Fibroblast of peridontal ligament (primary cell): ENCODE measurements around the gene CCDC85C.

Experiments used
- DNase-seq: peaks from one replicate; pipeline ENCODE4 v3.0.0-alpha.2; 2010; ENCODE audit errors: extremely low read depth

CCDC85C gene

DNA sequence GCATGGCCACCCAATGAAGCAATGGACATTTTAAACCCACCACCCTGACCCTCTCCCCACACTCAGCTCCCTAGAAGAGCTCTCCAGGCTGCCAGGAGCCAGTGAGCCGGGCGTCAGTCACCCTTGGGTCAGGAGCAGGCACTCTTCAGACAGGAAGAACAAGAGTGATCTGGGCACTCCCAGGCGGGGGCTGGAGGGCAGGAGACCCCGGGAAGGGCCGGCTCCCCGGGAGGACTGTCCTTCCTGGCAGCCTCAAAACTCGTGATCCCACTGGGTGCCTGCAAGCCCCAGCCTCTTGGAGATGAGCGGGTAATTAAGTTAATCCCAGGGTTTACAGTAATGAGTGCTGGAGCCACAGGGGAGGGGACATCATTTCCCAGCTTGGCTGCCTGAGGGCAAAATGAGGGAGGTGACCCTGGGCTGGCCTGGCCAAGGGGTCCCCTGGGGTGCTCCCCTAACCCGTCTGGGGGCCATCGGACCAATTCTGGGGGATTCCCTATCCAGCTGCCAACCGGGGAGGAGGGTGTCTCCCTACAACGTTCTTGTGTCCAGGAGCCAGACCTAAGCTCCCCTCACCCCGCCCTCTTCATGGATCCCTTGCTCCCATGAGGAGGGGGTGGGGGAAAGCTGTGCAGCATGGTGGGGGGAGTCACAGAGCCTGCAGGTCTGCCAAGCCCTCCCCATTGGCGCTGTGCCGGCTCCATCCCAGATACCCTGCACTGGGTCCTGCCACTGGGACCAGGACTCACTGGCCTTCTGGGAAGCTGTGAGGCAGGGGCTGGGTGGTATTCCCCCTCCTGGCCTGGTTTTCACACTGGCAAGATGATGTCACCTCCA, 63.6 kb downstream of the CCDC85C start:
- DNase-seq, result no peak

DNA sequence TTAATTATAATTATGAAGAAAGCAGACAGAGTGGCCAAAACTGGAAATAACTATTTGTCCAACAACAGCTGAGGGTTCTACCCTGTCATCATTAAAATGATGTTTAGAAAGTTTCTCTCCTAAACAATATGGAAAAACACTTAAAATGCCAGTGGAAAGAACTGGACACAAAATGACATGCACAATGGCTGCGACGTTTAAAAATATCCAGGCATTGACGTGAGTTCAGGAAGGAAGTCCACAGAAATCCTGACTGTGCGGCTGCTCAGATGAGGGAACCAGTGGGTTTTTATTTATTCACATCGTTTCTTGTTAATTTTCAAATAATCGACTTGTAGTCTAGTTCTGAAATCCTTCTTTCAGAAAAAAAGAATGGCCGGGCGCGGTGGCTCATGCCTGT, 64.5 kb downstream of the CCDC85C start:
- no peak for DNase-seq

DNA sequence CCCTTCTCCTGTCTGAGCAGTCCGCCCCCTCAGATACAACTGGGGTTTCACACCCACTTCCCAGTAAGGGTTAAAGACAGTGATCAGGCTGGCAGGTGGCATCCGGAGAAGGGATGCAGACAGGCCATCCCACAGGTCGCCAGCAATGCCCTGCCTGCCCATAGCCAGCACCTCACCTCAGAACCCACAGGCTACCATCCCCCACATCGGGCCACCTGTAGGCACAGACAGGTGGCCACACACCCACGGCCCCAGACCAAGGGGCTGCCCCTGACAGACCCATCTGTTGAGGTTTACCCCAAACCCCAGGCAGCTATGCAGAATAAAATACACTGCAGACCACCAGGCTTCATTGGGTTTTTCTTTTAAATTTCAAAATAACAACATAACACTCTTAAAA, 65.3 kb downstream of the CCDC85C start:
- DNase-seq, result no peak

DNA sequence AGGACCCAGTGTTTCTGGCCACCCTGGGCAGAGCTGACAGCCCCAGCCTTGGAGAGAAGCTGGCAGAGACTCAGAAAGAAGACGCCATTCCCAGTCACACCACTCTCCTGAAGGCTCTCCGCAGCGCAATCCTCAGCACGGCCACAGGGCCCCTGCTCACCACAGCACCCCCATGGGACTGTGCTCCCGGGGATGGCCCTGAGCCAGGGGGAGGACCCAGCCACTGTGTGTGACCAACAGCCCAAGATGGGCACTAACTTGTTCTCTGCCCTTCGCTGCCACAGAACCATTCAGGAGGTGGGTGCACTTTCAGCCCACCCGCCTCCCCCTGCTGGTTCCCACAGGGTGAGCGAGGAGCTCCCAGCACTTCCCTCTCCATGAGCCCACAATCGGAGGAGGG, 65.7 kb downstream of the CCDC85C start:
- peak; percentile 19 for DNase-seq

DNA sequence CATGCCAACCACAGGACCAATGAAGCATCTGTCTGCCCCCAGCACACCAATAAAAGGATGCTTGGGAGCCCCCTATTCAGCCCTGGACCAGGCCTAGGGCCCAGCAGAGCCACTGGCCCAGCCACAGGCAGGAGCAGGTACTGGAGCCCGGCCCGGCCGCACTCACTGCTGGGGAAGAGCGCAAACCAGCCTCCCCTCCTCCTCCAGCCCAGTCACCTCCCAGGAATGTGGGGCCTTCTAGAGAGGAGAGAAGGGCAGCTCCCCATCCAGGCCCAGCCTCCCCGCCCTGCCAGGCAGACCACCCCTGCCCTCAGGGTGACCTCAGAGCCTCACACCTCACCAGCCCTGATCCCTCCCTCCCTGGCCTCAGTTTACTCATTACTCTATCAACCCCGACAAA, 66.6 kb downstream of the CCDC85C start:
- peak; percentile 55 for DNase-seq

- DNase-seq, result no peak
Measured at GRCh38 chr14:99535908-99536778, 67.9 kb downstream of the CCDC85C start.

DNA sequence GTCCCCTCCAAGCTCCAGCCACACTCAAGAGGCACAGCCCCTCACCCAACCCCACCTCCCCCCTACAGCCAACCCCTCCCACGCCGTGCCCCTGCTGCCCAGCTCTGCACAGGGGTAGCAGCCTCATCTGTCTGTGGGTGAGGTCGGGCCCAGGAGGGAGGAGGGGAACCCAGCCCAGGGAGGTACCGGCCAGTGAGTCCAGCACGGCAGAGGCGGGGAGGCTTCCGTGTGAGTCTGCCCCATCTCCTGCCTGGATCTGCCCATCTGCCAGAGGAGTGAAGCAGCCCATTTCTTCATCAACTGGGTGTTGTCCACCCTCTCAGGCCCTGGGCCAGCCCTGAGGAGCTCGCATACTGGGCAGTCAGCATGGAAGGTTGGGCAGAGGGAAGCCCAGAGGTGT, 68.6 kb downstream of the CCDC85C start:
- DNase-seq, result no peak

GRCh38 chr14:99534863-99535262, 69.1 kb downstream of the CCDC85C start:
- no peak for DNase-seq

GRCh38 chr14:99534333-99534732, 69.7 kb downstream of the CCDC85C start:
- DNase-seq, result no peak

- DNase-seq, result no peak
Measured at GRCh38 chr14:99532310-99532709, 71.7 kb downstream of the CCDC85C start.

DNA sequence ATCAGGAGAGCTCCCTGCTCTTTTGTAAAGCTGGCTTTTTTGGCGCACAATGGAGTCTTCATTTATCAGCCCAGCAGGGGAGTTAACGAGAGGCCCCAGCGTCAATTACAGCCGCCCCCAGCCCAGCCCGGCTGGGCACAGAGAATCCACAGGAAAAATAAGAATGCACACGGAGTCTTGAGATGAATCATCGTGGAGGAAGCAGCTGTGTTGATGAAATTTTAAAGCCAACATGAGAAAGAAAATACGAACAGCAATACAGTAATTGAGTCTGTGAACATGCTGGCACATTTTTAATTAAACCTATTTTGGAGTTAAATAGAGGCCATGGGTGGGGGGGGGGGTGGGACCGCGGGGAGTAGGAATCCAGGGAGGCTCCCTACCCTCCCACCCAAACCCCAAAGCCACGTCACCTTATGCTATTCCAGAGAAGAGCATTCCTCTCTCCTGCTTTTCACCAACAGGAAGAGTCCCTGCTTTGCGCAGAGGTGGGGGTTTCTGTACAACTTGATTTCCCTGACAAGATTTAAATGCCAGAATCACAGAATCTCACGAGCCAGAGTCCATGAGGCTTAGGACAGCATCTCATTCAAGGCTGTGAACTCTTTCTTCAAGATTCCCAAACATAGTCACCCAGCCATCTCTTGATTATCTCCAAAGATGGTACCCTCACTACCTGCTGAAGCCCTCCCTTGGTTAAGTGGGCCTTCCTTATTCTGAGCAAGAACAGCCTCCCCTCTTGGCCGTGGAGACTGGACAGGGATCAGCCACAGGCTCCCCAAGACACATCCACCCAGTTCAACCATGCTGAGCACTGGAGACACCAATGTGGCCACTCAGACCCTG, 72.5 kb downstream of the CCDC85C start:
- peak; percentile 57 for DNase-seq

DNA sequence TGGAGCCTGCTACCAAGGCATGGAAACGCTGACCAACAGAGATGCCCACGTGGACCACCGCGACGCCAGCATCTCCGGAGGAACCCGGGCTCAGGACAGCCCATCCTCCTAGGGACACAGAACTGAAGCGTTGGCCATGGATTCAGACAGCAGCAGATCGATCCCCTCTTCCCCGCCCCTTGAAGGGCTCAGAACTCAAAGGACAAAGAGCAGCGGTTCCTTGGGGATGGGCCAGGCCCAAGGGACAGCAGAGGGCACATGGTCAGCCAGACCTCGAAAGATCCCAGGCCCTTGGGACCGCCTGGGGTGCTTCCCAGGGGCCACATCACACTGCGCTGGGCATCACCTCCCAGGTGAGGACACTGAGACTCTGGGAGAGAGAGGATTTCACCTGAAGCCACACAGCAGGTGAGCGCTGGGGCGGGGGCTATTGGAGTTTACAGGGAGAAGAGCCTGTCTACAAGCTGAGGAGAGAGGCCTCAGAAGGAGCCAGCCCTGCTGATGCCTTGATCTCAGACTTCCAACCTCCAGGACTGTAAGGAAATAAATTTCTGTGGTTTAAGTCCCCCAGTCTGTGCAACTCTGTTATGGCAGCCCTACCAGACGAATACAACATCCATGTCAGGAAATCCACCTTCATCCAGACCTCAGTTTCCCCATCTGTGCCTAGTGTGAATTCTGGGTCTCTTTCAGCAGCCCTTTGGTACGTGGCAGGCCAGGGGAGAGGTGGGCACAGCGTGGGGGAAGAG, 73.4 kb downstream of the CCDC85C start:
- DNase-seq, result no peak

- no peak for DNase-seq
Measured at GRCh38 chr14:99529899-99530298, 74.1 kb downstream of the CCDC85C start.

DNA sequence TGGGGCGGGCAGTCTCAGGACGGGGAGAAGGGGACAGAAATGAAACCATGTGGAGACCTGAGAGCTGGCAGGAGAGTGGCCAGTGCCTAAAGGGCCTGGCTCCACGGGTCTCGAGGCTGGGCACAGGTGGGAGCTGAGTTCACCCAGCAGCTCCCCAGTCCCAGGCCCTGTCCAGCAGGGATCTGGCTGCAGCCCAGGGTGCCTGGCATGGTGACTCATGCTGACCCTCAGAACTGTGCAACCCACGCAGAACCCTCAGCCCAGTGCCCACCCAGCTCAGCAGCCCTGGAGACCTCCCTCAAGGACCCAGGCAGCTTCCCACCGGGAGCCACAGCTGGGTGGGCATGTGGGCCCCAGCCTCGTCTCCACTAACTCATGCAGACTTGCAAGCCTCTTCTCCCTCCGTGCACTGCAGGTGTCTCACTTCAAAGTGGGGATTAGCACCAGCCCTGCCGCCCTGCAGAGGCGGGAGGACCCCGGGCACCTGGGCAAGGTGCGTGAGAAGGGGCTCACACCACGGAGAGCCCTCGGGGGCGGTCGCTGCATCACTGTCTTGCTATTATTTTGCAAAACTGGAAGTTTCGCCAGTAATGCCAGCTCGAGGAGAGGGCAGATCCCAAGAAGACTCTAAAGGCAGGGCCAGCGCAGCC, 76.5 kb downstream of the CCDC85C start:
- no peak for DNase-seq

GRCh38 chr14:99527026-99527425, 77.0 kb downstream of the CCDC85C start:
- no peak for DNase-seq

DNA sequence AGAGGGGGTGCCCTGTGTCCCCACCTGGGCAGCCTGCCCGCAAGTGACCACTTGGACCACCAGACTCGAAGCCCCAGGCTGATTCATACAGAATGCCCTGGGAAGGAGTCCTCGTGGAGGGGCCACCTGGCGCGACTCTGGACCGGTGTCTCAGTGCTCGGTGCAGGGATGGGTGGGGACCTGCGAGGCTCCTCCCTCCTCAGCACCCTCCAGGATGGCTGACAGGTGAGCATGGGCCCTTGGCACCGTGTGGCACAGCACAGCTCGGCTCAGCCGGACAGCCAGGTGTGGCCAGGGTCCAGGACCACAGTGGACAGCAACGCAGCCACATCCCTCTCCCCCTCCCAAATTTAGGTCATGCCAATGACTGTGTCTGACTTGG, 78.3 kb downstream of the CCDC85C start:
- no peak for DNase-seq

DNA sequence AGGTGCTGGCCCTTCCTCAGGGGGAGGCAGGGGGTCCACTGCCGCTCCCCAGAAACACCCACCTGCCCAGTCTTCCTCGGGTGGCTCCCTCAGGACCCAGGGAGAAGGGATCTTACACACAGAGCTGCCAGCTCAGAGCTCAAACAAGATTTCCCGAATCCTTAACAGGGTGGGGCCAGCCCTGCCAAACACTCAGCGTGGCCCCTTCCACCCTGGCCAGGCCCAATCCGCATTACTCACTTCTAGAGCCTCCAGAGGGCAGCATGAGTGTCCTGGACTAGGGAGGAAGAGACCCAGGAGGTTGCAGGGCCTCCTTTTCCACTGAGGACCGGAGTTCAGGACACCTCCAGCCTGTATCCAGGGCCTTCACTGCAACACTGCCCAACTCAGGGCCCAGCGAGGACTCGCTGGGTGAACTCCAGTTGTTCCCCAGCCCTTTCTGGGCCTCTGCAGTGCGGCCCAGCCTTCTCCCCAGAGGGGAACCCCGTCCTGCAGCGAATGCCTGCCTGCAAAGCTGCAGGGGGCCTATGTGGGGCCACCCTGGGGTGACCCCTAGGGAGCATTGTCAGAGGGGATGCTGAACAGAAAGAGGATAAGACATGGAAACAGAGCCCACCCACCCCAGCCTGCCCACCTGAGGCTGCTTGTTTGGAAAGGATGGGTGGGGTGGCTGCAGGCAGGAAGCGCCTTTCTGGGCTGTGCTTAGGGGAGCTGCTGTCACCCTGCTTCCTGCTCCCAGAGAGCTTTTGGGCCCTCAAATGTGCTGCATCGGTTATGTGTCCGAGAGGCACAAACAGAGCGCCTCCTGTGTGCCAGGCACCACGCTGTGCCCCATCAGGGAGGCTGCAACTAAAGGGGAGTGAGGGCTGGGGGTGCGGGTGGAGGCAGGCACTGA, 79.0 kb downstream of the CCDC85C start:
- peak; percentile 40 for DNase-seq

DNA sequence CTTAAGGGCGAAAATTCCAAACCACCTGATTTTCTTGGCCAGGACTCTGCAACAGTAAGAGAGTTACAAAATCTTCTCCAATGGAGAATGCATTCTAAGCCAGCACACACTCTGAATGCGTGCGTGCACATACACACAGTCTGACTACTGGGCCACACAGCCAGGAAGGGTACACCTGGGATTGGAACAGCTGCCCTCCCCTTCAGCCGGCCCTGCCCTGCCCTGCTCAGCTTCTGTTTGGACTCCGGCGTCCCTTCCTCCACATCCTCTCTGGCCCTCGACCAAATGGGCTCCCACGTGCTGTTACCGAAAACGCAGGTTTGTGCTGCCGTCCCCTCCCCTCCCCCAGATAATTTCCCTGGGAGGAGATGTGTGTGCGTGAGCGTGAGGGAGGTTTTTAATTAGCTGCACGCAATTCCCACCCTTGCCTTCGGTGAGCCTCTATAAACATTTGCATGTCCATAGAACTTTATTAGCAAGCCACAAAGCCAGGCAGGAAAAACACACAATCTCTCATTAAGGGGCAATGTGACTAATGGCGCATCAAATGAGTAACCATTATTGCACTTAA, 79.8 kb downstream of the CCDC85C start:
- no peak for DNase-seq

DNA sequence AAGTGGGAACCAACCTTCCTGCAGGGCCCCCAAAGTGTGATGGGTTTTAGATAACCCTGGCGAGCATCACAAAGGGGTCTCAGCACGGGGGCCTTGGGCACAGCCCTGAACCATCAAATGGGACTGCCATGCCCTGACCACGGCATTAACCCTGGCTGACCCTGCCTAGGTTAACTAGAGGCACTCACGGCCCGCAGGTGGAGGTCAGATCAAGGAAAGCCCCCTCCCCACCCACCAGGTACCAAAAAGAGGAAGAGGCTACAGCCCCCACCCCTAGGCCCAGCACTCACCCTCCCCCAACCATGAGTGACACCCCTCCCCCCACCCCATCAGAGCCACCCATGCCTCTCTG, 80.3 kb downstream of the CCDC85C start:
- no peak for DNase-seq
